ENCODE measurements around the gene CADPS2.

DNA sequence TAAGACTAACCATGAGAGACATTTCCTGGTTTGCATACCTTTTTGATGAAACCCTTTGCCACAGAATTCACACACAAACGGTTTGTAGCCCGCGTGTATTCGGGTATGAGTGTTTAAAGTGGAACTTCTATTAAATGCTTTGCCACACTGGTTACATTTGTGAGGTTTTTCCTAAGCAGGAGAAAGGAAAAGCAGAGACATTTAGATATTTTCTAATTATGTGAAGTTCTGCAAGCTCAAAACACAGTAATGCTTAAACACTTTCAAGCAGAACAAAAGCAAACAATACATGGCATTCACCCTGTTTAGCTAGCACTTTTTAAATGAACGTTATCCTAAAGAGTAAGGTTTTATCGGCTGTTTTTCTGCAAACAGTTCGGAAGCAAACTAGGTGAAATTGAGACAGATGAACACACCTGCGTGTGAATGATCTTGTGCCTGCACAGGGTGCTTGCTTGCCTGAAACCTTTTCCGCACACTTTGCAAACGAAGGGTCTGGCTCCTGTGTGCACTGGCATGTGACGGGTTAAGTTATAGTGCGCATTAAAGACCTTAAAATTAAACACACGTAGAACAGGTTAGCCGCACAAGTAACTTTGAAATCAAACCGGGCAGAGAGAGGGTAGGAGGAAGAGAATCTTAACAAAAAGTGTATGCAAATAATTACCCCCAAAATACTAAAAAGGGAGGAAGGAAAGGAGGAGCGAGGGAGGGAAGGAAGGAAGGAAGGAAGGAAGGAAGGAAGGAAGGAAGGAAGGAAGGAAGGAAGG is 583.3 kb downstream of the CADPS2 start:
- TF ChIP-seq, protein P1, sequence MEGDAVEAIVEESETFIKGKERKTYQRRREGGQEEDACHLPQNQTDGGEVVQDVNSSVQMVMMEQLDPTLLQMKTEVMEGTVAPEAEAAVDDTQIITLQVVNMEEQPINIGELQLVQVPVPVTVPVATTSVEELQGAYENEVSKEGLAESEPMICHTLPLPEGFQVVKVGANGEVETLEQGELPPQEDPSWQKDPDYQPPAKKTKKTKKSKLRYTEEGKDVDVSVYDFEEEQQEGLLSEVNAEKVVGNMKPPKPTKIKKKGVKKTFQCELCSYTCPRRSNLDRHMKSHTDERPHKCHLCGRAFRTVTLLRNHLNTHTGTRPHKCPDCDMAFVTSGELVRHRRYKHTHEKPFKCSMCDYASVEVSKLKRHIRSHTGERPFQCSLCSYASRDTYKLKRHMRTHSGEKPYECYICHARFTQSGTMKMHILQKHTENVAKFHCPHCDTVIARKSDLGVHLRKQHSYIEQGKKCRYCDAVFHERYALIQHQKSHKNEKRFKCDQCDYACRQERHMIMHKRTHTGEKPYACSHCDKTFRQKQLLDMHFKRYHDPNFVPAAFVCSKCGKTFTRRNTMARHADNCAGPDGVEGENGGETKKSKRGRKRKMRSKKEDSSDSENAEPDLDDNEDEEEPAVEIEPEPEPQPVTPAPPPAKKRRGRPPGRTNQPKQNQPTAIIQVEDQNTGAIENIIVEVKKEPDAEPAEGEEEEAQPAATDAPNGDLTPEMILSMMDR (IDR thresholded peaks at IDR 0.05; ENCODE audit: low read depth, low read length, missing input control) = no peak
- no peak for TF ChIP-seq RXRA (IDR thresholded peaks at IDR 0.05)
- TF ChIP-seq TAF1 (conservative IDR thresholded peaks at IDR 0.05) = no peak
- TF ChIP-seq, protein P2, sequence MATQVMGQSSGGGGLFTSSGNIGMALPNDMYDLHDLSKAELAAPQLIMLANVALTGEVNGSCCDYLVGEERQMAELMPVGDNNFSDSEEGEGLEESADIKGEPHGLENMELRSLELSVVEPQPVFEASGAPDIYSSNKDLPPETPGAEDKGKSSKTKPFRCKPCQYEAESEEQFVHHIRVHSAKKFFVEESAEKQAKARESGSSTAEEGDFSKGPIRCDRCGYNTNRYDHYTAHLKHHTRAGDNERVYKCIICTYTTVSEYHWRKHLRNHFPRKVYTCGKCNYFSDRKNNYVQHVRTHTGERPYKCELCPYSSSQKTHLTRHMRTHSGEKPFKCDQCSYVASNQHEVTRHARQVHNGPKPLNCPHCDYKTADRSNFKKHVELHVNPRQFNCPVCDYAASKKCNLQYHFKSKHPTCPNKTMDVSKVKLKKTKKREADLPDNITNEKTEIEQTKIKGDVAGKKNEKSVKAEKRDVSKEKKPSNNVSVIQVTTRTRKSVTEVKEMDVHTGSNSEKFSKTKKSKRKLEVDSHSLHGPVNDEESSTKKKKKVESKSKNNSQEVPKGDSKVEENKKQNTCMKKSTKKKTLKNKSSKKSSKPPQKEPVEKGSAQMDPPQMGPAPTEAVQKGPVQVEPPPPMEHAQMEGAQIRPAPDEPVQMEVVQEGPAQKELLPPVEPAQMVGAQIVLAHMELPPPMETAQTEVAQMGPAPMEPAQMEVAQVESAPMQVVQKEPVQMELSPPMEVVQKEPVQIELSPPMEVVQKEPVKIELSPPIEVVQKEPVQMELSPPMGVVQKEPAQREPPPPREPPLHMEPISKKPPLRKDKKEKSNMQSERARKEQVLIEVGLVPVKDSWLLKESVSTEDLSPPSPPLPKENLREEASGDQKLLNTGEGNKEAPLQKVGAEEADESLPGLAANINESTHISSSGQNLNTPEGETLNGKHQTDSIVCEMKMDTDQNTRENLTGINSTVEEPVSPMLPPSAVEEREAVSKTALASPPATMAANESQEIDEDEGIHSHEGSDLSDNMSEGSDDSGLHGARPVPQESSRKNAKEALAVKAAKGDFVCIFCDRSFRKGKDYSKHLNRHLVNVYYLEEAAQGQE (IDR thresholded peaks at IDR 0.05) = no peak

All from liver (tissue), 3 donors.